IMR-90 (cell line): ENCODE results near the gene PCSK6. TPM values are rescaled to one million over a fixed set of nuclear protein-coding genes. Genes with fewer than 3 reads are reported as not detected.

Experiments used
- ATAC-seq: fragments of 200-7000 bp; cut with Tn5 transposase; 2 replicates; pipeline ENCODE4 v1.9.1; 2020; ENCODE audit warnings: low read depth, mild to moderate bottlenecking, moderate library complexity
- BruUV-seq: library from RNA; stranded (reverse); fragments of 400-500 nt; replicated peaks from 2 replicates; lab custom pipeline; 2021; lab: Mats Ljungman, UMichigan
- CTCF ChIA-PET: fragments of 300-600 bp; formaldehyde crosslinking; extraction: SDS; loops from one replicate; lab custom pipeline; 2021; ENCODE audit warnings: antibody characterized with exemption; lab: Yijun Ruan, JAX
- POLR2A ChIA-PET: fragments of 300-600 bp; sonication (Branson Sonifier 250); formaldehyde crosslinking; loops from one replicate; lab custom pipeline; 2022; ENCODE audit warnings: antibody characterized with exemption; ENCODE audit not compliant: unreplicated experiment; lab: Charles Lee
- DNase-seq: peaks from one replicate; pipeline ENCODE4 v3.0.0; 2013
- H2AFZ ChIP-seq: replicated peaks from 2 replicates; pipeline ENCODE3; 2013; ENCODE audit warnings: low read length, mild to moderate bottlenecking; ENCODE audit not compliant: poor library complexity
- H2AK5ac ChIP-seq: 2 replicates; pipeline ENCODE4 v1.6.1; 2013; ENCODE audit warnings: low read depth, low read length, inconsistent platforms
- H2AK9ac ChIP-seq: replicated peaks from 2 replicates; pipeline ENCODE3; 2013; ENCODE audit warnings: mild to moderate bottlenecking, low read depth, low read length, moderate library complexity; ENCODE audit not compliant: poor library complexity
- H2BK120ac ChIP-seq: 2 replicates; pipeline ENCODE4 v1.6.1; 2013; ENCODE audit warnings: low read depth, low read length, inconsistent platforms
- H2BK15ac ChIP-seq: 3 replicates; pipeline ENCODE4 v1.6.1; 2013; ENCODE audit warnings: low read depth, low read length, inconsistent platforms
- H2BK20ac ChIP-seq: 2 replicates; pipeline ENCODE4 v1.6.1; 2013; ENCODE audit warnings: low read depth, mild to moderate bottlenecking, inconsistent platforms, low read length, moderate library complexity
- H2BK5ac ChIP-seq: 2 replicates; pipeline ENCODE4 v1.6.1; 2013; ENCODE audit warnings: mild to moderate bottlenecking, low read depth, low read length, inconsistent platforms; ENCODE audit not compliant: poor library complexity, severe bottlenecking
- H3K14ac ChIP-seq: replicated peaks from 2 replicates; pipeline ENCODE4 v1.6.1; 2013; ENCODE audit warnings: low read depth, low read length, inconsistent platforms
- H3K18ac ChIP-seq: 2 replicates; pipeline ENCODE4 v1.6.1; 2013; ENCODE audit warnings: low read depth, low read length, control low read depth
- H3K23ac ChIP-seq: 2 replicates; pipeline ENCODE4 v1.6.1; 2013; ENCODE audit warnings: low read depth, low read length, inconsistent platforms
- H3K27ac ChIP-seq: 2 replicates; pipeline ENCODE4 v1.5.1; 2013; ENCODE audit warnings: mild to moderate bottlenecking, control low read depth, low read length; ENCODE audit not compliant: insufficient read depth
- H3K27me3 ChIP-seq: 2 replicates; pipeline ENCODE4 v1.6.1; 2013; ENCODE audit warnings: low read length; ENCODE audit not compliant: control insufficient read depth, insufficient read depth
- H3K36me3 ChIP-seq: 2 replicates; pipeline ENCODE4 v1.6.1; 2013; ENCODE audit warnings: low read length, mixed read lengths; ENCODE audit not compliant: control insufficient read depth, insufficient read depth
- H3K4ac ChIP-seq: 2 replicates; pipeline ENCODE4 v1.6.1; 2013; ENCODE audit warnings: low read depth, low read length, inconsistent platforms
- H3K4me1 ChIP-seq: 2 replicates; pipeline ENCODE4 v1.6.1; 2013; ENCODE audit warnings: low read length, mixed read lengths; ENCODE audit not compliant: control insufficient read depth, insufficient read depth
- H3K4me2 ChIP-seq: 2 replicates; pipeline ENCODE4 v1.6.1; 2013; ENCODE audit warnings: low read depth, mild to moderate bottlenecking, control low read depth, low read length, moderate library complexity
- H3K4me3 ChIP-seq: 2 replicates; pipeline ENCODE4 v1.5.1; 2013; ENCODE audit warnings: low read depth, mild to moderate bottlenecking, control low read depth, low read length, moderate library complexity; ENCODE audit not compliant: insufficient read depth
- H3K56ac ChIP-seq: 2 replicates; pipeline ENCODE4 v1.6.1; 2013; ENCODE audit warnings: low read length, inconsistent platforms; ENCODE audit not compliant: insufficient read depth; ENCODE audit errors: extremely low read depth
- H3K79me1 ChIP-seq, 2 experiments: 2 replicates each; pipeline ENCODE4 v1.6.1; 2013; ENCODE audit warnings: low read length in 2 of 2, inconsistent platforms in 1 of 2, low read depth in 1 of 2
- H3K9ac ChIP-seq: 2 replicates; pipeline ENCODE4 v1.6.1; 2013; ENCODE audit warnings: low read depth, low read length, control low read depth
- H3K9me1 ChIP-seq: 2 replicates; pipeline ENCODE4 v1.6.1; 2013; ENCODE audit warnings: low read length, inconsistent platforms; ENCODE audit not compliant: insufficient read depth
- H3K9me3 ChIP-seq: 2 replicates; pipeline ENCODE4 v1.6.1; 2013; ENCODE audit warnings: low read length; ENCODE audit not compliant: control insufficient read depth, insufficient read depth
- H4K20me1 ChIP-seq: 2 replicates; pipeline ENCODE4 v1.6.1; 2013; ENCODE audit warnings: low read length, inconsistent platforms; ENCODE audit not compliant: insufficient read depth
- H4K5ac ChIP-seq: 2 replicates; pipeline ENCODE4 v1.6.1; 2013; ENCODE audit warnings: mild to moderate bottlenecking, low read depth, low read length, control low read depth
- H4K8ac ChIP-seq, 2 experiments: 2 replicates each; pipeline ENCODE4 v1.6.1; 2013; ENCODE audit warnings: low read depth in 2 of 2, low read length in 2 of 2, control low read depth in 1 of 2, inconsistent platforms in 1 of 2
- H4K91ac ChIP-seq: 2 replicates; pipeline ENCODE4 v1.6.1; 2013; ENCODE audit warnings: low read depth, low read length, inconsistent platforms; ENCODE audit not compliant: insufficient read depth
- BHLHE40 ChIP-seq: fragments of 150-350 bp; IDR thresholded peaks from 2 replicates; pipeline ENCODE4 v1.6.1; 2016; ENCODE audit warnings: mild to moderate bottlenecking, low read depth, low read length
- CEBPB ChIP-seq: IDR thresholded peaks from 2 replicates; pipeline ENCODE4 v1.6.1; 2012; ENCODE audit warnings: low read depth, low read length, improper control_type of control experiment
- CHD1 ChIP-seq: IDR thresholded peaks from 2 replicates; pipeline ENCODE4 v1.6.1; 2012; ENCODE audit warnings: low read depth, low read length, improper control_type of control experiment
- CTCF ChIP-seq: conservative IDR thresholded peaks from 2 replicates; pipeline ENCODE4 v1.5.1; 2012; ENCODE audit warnings: mild to moderate bottlenecking, low read depth, low read length, improper control_type of control experiment
- ELK1 ChIP-seq: fragments of 150-350 bp; IDR thresholded peaks from 2 replicates; pipeline ENCODE4 v1.6.1; 2016; ENCODE audit warnings: low read depth, mild to moderate bottlenecking, low read length, moderate library complexity, borderline replicate concordance
- FOS ChIP-seq: fragments of 150-350 bp; IDR thresholded peaks from 2 replicates; pipeline ENCODE4 v1.6.1; 2016; ENCODE audit warnings: low read depth, low read length
- MAZ ChIP-seq: IDR thresholded peaks from 2 replicates; pipeline ENCODE4 v1.6.1; 2012; ENCODE audit warnings: low read depth, mild to moderate bottlenecking, low read length, improper control_type of control experiment, moderate library complexity, borderline replicate concordance
- NFE2L2 ChIP-seq: fragments of 150-350 bp; IDR thresholded peaks from 2 replicates; pipeline ENCODE4 v1.6.1; 2016; ENCODE audit warnings: low read depth, mild to moderate bottlenecking, low read length
- POLR2A ChIP-seq: IDR thresholded peaks from 2 replicates; pipeline ENCODE4 v1.6.1; 2012; ENCODE audit warnings: mild to moderate bottlenecking, low read depth, low read length
- RAD21 ChIP-seq: IDR thresholded peaks from 2 replicates; pipeline ENCODE4 v1.6.1; 2012; ENCODE audit warnings: low read length, improper control_type of control experiment
- RCOR1 ChIP-seq: IDR thresholded peaks from 2 replicates; pipeline ENCODE4 v1.6.1; 2012; ENCODE audit warnings: mild to moderate bottlenecking, low read length, improper control_type of control experiment; ENCODE audit not compliant: insufficient replicate concordance
- RFX5 ChIP-seq: IDR thresholded peaks from 2 replicates; pipeline ENCODE4 v1.8.0; 2012; ENCODE audit warnings: low read depth, mild to moderate bottlenecking, low read length, moderate library complexity
- WGBS, 2 experiments: methylation state at CpG; one replicate each; pipeline versions ENCODE4 v1.1.5 to v1.1.7; 2013; ENCODE audit warnings: missing lambda C conversion rate in 2 of 2; ENCODE audit not compliant: insufficient read length in 1 of 2; ENCODE audit errors: extremely low coverage in 2 of 2; 5-methylcytosine and 5-hydroxymethylcytosine counted together
- dilution Hi-C: fragments of 300-500 bp; cut with HindIII; formaldehyde crosslinking; loops from one replicate; pipeline ENCODE4 v1.14.3; 2018; ENCODE audit warnings: low sequenced_read_pairs; ENCODE audit not compliant: unreplicated experiment
- in situ Hi-C: fragments of 300-500 bp; cut with MboI; formaldehyde crosslinking; loops from 3 replicates; pipeline ENCODE4 v1.14.3; 2019; ENCODE audit warnings: low sequenced_read_pairs, inconsistent platforms, mixed read lengths
- intact Hi-C: fragments of 100-400 bp; cut with micrococcal nuclease; formaldehyde crosslinking; loops from 2 replicates; pipeline ENCODE4 v1.10.0; 2022
- polyA plus RNA-seq, 3 experiments: library from polyadenylated mRNA; depleted of rRNA; stranded (reverse); fragments of >200 nt; gene quantifications; 2 replicates each; pipeline ENCODE4 v1.2.3, GENCODE V29; 2012; ENCODE audit warnings: low replicate concordance in 1 of 3
- total RNA-seq: library from RNA; depleted of rRNA; stranded (reverse); fragments of >200 nt; gene quantifications from 2 replicates; pipeline ENCODE4 v1.2.3, GENCODE V29; 2012

The PCSK6 gene
- total and polyA plus RNA-seq, 2 of the 4 experiments (the other 2 are of a cell fraction), result not detected

- Histone ChIP-seq H3K14ac (no peak overlapping the region), H3K18ac (no peak overlapping the region), H3K9me1 (no peaks in the 10 kb centered on the region), H3K79me1 (no peaks in the 10 kb centered on the region), H4K8ac (no peak overlapping the region), H2AK5ac (no peak overlapping the region), H2AK9ac (no peak overlapping the region), H4K20me1 (no peaks in the 10 kb centered on the region), H3K27me3 (peaks cover 18% of the 10 kb centered on the region), H2AFZ (no peak overlapping the region), H3K9me3 (no peaks in the 10 kb centered on the region), H3K56ac (no peak overlapping the region), H2BK20ac (no peak overlapping the region), H2BK120ac (no peak overlapping the region), H3K23ac (no peak overlapping the region), H4K5ac (no peak overlapping the region), H2BK5ac (no peak overlapping the region), H3K9ac (no peak overlapping the region), H3K4me1 (no peaks in the 10 kb centered on the region), H4K91ac (no peak overlapping the region), H3K4me2 (no peak overlapping the region), H2BK15ac (no peak overlapping the region), H3K27ac (no peak overlapping the region), H3K4ac (no peak overlapping the region), H3K4me3 (no peak overlapping the region), H3K36me3 (no peaks in the 10 kb centered on the region)
- CTCF ChIA-PET, result no interaction called here
- BruUV-seq, result no TSS peak
- dilution Hi-C loops, result no loop called here
- DNase-seq, result no peak
- POLR2A ChIA-PET, result no interaction called here
- TF ChIP-seq RFX5, result no peak
- TF ChIP-seq NFE2L2, result no peak
- TF ChIP-seq ELK1, result no peak
- TF ChIP-seq BHLHE40, result no peak
- TF ChIP-seq CTCF, result no peak
- no peak for TF ChIP-seq CEBPB
- TF ChIP-seq POLR2A, result no peak
- no peak for TF ChIP-seq FOS
- no peak for TF ChIP-seq MAZ
- no peak for TF ChIP-seq CHD1
- TF ChIP-seq RCOR1, result no peak
- TF ChIP-seq RAD21, result no peak
- no peak for ATAC-seq
- in situ Hi-C loops, result no loop called here
- 22% methylated on average over 1 of the region's 4 CpGs; no CpG with 5 or more reads in 1 of the 2 experiments for WGBS, 2 experiments
- intact Hi-C loops, result no loop called here
Observed at GRCh38 chr15:101528917-101529299, 39.4 kb upstream of the PCSK6 start.
